ENCODE measurements around the gene COL9A1. TPM values are rescaled to one million over a fixed set of nuclear protein-coding genes. Genes with fewer than 3 reads are reported as not detected.

The COL9A1 gene
- total and polyA plus RNA-seq, 9 of the 15 experiments (the other 6 are each of a cell fraction or from before 2014, with no cell fraction given): 0.01 to 0.13 (median 0.06) TPM; not detected in 1

- BruUV-seq (replicated peaks): no TSS peak
- ChIA-PET POLR2A (no interaction called here), CTCF (ENCODE audit: low intra/inter-chr PET ratio) (no interaction called here)
- Histone ChIP-seq H4K20me1 (replicated peaks; ENCODE audit: control insufficient read depth, insufficient read depth, low read length) (no peaks in the 10 kb centered on the region), H3K79me2 (ENCODE audit: control insufficient read depth, insufficient read depth, low read length) (no peaks in the 10 kb centered on the region), H3K27me3 (ENCODE audit: control insufficient read depth in 2 of 2, insufficient read depth in 2 of 2, low read length in 2 of 2) (no peaks in the 10 kb centered on the region; a peak in 1 of 5 replicates), H2AFZ (ENCODE audit: low read depth, low read length) (no peak overlapping the region), H3K9me1 (ENCODE audit: control insufficient read depth, insufficient read depth, low read length) (no peaks in the 10 kb centered on the region), H3K4me1 (replicated peaks in 1 of 2; ENCODE audit: control insufficient read depth in 2 of 2, insufficient read depth in 2 of 2, low read length in 2 of 2) (no peaks in the 10 kb centered on the region), H3K9ac (ENCODE audit: insufficient read depth in 1 of 2, low read depth in 2 of 2, low read length in 2 of 2) (no peak overlapping the region), H3K36me3 (ENCODE audit: control insufficient read depth, insufficient read depth, low read length) (no peaks in the 10 kb centered on the region), H3K27ac (ENCODE audit: extremely low read depth, low read depth, low read length) (no peak overlapping the region), H3K9me3 (replicated peaks; ENCODE audit: control insufficient read depth, insufficient read depth, low read depth, low read length) (no peaks in the 10 kb centered on the region), H3K4me3 (no peak overlapping the region), H3K4me2 (ENCODE audit: insufficient read depth, low read length) (no peak overlapping the region)
- in situ Hi-C loops (cut with MboI) (no loop called here), intact Hi-C loops (cut with micrococcal nuclease) (no loop called here)
- WGBS (ENCODE audit: insufficient coverage, low coverage, missing lambda C conversion rate): 0% methylated on average over 3 of the region's 3 CpGs
- no peak for FAIRE-seq
- TF ChIP-seq ZNF311 (CRISPR knock-in tag; IDR thresholded peaks at IDR 0.05) (no peak), ZNF354B (CRISPR knock-in tag; IDR thresholded peaks at IDR 0.05) (no peak), ARID4B (CRISPR knock-in tag; IDR thresholded peaks at IDR 0.05) (no peak), SMARCA4 (IDR thresholded peaks at IDR 0.05) (no peak), FOXJ3 (CRISPR knock-in tag; IDR thresholded peaks at IDR 0.05) (no peak), NCOA2 (IDR thresholded peaks at IDR 0.05; ENCODE audit: partially characterized antibody in 2 of 2) (no peak), ZNF316 (IDR thresholded peaks at IDR 0.05) (no peak), RB1 (IDR thresholded peaks at IDR 0.05; ENCODE audit: low read depth) (no peak)
- TF ChIP-seq, protein P1, sequence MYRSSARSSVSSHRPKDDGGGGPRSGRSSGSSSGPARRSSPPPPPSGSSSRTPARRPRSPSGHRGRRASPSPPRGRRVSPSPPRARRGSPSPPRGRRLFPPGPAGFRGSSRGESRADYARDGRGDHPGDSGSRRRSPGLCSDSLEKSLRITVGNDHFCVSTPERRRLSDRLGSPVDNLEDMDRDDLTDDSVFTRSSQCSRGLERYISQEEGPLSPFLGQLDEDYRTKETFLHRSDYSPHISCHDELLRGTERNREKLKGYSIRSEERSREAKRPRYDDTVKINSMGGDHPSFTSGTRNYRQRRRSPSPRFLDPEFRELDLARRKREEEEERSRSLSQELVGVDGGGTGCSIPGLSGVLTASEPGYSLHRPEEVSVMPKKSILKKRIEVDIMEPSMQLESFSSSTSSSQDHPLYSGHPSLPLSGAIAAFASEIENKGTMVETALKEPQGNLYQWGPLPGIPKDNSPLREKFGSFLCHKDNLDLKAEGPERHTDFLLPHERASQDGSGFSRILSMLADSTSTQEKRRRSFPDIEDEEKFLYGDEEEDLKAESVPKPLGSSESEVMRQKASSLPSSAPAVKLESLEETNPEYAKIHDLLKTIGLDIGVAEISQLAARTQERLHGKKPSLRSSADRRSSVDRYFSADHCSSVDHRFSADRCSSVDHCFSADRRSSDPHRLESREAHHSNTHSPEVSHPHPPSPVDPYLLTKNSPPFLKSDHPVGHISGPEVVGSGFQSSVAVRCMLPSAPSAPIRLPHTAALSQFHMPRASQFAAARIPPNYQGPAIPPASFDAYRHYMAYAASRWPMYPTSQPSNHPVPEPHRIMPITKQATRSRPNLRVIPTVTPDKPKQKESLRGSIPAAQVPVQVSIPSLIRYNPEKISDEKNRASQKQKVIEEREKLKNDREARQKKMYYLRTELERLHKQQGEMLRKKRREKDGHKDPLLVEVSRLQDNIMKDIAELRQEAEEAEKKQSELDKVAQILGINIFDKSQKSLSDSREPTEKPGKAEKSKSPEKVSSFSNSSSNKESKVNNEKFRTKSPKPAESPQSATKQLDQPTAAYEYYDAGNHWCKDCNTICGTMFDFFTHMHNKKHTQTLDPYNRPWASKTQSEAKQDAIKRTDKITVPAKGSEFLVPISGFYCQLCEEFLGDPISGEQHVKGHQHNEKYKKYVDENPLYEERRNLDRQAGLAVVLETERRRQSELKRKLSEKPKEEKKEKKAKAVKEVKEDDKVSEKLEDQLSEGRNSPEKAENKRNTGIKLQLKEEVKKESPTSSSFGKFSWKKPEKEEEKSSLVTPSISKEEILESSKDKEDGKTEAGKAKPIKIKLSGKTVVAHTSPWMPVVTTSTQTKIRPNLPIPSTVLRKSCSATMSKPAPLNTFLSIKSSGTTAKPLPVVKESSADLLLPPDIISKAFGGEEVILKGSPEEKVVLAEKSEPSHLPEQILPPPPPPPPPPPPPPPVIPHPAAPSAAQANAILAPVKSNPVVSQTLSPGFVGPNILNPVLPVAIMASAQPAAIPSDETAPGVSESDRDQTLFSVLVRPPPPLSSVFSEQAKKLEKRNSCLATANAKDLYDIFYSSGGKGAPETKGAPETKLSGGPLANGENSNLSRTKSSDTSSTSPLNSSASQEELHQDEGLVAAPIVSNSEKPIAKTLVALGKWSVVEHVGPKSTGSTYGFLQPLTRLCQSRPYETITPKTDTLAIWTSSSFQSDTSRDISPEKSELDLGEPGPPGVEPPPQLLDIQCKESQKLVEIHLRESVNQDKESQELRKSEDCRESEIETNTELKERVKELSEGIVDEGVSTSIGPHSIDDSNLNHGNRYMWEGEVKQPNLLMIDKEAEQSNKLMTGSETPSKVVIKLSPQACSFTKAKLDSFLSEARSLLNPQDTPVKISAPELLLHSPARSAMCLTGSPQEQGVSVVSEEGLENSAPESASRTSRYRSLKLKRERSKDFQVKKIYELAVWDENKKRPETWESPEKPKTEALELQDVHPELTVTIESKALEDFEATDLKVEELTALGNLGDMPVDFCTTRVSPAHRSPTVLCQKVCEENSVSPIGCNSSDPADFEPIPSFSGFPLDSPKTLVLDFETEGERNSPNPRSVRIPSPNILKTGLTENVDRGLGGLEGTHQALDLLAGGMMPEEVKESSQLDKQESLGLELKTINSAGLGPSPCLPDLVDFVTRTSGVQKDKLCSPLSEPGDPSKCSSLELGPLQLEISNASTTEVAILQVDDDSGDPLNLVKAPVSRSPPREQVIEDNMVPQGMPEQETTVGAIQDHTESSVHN (IDR thresholded peaks at IDR 0.05; ENCODE audit: borderline replicate concordance in 1 of 2, low read depth in 1 of 2): no peak
- TF ChIP-seq, protein P2, sequence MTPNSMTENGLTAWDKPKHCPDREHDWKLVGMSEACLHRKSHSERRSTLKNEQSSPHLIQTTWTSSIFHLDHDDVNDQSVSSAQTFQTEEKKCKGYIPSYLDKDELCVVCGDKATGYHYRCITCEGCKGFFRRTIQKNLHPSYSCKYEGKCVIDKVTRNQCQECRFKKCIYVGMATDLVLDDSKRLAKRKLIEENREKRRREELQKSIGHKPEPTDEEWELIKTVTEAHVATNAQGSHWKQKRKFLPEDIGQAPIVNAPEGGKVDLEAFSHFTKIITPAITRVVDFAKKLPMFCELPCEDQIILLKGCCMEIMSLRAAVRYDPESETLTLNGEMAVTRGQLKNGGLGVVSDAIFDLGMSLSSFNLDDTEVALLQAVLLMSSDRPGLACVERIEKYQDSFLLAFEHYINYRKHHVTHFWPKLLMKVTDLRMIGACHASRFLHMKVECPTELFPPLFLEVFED (CRISPR knock-in tag; conservative IDR thresholded peaks at IDR 0.05): no peak
- ATAC-seq: no peak
- DNase-seq (ENCODE audit: extremely low read depth in 1 of 4, low spot score in 3 of 4): no peak
These were observed 119.3 kb downstream of the COL9A1 start for GRCh38 chr6:70183538-70183937.

All from K562 (cell line).